Smooth muscle cell of the coronary artery (primary cell): ENCODE data around the gene LRRTM3. TPM values are rescaled to one million over a fixed set of nuclear protein-coding genes. Genes with fewer than 3 reads are reported as not detected.

Experiments
- total RNA-seq: library from RNA; depleted of rRNA; stranded (reverse); fragments of >200 nt; gene quantifications from 2 replicates; pipeline ENCODE4 v1.2.3, GENCODE V29; 2014; ENCODE audit warnings: low replicate concordance

Gene LRRTM3
- not detected in 2 replicates for total RNA-seq

GRCh38 chr10:66925896-66926715 is at the start of gene LRRTM3:
TSS of gene LRRTM3 (plus strand) at chr10:66926036.

